HG02623 (cell line): ENCODE measurements around the gene FOXP2.

Source experiments
- ATAC-seq: cut with Tn5 transposase; IDR thresholded peaks from one replicate; pipeline ENCODE4 v1.9.1; 2021; ENCODE audit warnings: moderate library complexity; ENCODE audit not compliant: unreplicated experiment

The FOXP2 gene

DNA sequence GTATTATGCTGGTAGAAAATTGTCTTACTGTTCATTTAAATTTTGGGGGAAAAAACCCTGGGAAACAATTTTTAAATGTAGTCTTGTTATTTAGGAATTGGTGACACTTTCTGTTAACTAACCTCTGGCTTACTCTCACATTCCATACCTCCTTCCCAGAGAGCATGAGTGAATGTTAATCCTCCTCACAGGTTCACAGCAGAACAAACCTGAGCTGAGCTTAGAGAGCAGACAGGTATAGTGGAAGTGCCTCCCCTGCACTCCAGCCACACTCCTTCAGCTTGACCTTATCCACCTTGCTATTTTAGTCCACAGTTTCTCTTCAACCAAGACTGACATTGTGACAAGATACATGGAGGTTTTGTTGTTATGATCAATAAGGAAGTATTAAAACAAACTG is 235.9 kb downstream of the FOXP2 start:
- ATAC-seq: no peak

DNA sequence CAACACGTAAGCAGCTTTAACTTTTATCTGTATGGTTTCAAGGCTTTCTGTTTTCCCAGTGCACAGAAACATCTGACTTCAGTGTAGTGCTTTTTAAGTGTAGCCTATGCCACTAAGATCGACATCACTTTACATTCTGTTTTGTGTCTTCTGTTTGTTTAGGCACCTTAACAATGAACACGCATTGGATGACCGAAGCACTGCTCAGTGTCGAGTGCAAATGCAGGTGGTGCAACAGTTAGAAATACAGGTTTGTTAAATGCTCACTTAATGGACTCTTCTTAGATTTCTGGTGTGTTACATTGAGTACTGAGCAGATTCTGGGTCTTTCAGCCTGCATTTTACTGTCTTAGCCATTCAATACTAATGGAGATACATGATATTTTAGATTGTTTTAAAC is 237.4 kb downstream of the FOXP2 start:
- no peak for ATAC-seq

DNA sequence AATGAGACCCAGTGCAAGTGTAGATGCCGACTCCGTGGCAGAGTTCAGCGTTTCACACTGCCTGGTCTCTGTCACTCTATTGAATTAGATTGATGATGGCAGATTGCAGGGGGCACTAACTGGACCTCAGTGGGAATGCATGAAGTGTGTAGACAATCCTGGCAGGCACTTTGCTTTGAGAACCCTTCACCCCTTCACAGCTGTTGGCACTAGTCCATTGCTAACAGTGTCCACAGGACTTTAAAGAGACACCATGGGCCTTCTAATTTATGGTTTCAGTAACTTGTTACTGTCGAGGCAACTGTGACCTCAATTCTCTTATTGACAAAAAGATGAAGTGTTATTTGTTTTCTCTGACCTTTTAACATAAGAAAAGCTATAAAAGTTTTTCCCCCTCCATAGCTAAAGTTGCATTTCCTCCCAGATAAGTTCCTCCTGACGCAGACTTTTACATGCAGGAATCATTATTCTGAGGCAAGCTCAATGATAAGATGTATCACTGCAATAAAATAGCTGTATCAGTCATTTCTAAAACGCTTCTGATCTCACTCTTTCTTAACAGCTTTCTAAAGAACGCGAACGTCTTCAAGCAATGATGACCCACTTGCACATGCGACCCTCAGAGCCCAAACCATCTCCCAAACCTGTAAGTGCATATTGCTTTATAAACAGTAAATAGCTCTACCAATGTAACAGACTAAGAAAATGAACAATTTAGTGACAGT is 238.9 kb downstream of the FOXP2 start:
- no peak for ATAC-seq

DNA sequence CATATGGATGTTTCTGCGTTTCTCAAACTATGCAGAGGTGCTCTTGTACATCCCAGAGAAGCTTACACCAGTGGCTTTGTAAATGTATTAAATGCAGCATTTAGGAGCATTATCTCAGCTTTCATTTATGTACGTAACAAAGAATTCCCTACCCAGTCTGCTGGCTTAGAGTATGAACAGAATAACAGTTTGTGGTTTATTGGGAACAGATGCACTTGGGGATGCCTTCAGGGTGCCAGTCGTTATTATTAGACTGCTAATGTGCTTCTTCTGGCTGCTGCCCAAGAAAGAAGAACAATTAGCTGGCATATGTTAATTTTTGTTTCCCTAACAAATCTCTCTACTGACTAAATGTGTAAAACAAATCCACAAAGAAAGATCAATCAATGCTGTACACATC is 241.9 kb downstream of the FOXP2 start:
- no peak for ATAC-seq

DNA sequence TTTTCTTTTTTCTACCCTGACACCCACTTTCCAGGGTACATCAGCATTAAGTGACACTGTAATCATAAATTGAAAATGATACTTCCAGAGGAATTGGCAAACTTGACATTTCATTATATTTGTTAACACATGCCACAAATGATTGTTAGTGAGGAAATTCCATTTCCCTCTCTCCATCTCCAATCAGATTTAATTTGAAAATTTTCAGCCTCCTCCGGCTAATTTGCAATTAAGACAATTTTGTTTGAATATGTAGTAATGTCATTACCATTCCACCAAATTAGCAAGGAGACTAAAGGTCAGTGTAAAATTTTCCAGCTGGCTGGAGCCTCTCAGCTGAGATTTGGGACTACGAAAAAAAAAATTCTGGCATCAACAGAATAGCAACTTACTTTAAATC is 242.7 kb downstream of the FOXP2 start:
- ATAC-seq: no peak

DNA sequence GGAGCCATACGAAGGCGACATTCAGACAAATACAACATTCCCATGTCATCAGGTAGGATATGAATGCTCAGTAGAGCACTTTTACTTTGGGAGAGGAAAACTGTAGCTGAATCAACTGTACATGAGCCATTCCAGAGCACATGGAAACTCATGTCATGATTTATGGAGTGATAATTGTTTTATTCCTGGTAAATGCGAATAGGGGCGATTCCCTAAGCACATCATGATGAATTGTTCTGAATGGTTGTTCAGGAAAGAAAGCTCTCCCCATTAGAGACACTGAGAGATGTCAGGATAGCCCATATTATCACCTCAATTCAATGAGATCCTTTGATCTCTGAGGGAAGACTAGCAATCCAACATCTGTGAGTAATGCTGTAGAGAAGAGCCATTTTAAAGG is 243.6 kb downstream of the FOXP2 start:
- ATAC-seq: no peak

DNA sequence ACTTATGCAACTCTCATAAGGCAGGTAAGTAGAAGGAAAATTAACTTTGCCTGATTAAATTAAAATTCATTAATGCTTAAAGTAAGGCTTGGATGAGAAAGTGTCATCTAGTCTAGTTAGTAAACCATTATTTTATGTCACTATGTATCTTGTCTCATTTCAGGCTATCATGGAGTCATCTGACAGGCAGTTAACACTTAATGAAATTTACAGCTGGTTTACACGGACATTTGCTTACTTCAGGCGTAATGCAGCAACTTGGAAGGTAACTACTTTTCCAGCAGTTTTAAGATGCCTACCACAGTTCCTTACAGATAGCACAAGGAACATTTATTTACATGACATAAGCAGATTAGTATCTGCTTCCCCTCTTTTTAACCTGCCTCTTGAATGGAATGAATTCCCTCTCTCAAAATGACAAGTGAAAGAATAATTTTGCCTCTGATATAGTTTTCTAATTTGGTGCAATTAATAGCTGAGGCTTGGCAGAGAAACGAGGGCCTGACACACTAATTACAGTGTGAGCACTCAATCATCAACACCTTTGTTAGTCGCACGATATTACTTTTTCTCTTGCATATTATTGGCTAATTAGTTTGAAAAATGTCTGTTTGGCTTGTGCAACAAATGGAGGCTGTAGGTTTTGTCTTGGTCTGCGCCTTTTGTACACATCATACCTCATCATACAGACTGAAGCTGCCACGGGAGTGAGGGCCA is 245.0 kb downstream of the FOXP2 start:
- ATAC-seq: no peak

DNA sequence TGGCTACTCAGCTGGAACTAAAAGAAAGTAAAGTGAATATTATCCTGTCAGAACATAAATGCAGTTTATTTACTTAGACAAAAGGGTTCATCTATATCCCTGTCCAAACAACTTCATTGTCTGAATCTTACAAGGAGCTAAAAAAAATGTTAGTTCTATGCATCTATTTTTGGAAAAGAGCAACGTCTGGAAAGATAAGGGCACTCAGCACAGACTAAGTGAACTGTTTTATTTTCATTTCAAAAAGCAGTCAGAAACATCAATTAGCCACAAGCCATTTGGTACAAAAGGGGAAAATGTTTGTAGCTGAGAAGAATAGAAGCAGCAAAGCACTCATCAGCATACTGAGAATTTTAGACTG is 245.5 kb downstream of the FOXP2 start:
- no peak for ATAC-seq

DNA sequence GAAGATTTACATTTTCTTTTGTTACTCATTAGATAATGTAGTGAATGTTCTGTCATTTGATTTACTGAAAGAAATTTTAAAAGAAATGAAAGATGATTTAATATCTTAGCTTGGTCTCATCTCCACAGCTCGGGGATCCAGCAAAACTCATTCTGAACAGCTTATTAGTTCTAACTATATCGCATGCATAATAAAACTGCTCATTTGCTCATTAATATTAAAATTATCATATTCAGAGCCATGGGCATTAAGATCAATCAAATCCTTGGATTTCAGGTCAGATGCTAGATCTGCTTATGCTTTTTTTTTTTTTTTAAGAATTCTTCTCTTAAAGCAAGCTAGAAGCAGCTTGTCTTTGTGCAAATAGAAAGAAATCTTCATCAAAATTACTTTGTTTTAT is 246.1 kb downstream of the FOXP2 start:
- no peak for ATAC-seq

DNA sequence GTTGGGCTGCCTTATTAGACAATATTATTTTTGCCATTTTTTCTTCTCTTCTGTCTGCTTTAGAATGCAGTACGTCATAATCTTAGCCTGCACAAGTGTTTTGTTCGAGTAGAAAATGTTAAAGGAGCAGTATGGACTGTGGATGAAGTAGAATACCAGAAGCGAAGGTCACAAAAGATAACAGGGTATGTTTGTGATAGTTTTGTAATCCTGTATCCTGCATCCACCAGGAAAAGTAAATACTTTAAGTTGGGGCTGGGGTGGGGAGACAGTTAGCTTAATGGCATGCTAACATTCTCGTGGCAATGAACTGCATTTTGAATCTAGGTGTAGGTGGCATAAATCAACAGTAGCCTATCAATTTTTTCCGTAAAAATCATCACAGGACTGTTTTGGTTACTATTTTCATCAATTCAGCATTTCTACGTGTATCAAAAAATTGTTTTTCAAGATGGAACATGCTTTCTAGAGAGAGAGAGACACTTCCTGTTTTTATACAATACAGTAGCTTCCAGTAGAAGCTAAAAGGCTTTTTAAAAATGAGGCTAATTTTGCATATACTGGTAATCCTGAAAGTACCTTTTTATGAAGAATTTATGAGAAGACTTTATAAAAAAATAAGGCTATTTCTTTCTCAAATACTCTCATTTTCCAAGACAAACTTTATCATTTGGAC is 247.5 kb downstream of the FOXP2 start:
- no peak for ATAC-seq

DNA sequence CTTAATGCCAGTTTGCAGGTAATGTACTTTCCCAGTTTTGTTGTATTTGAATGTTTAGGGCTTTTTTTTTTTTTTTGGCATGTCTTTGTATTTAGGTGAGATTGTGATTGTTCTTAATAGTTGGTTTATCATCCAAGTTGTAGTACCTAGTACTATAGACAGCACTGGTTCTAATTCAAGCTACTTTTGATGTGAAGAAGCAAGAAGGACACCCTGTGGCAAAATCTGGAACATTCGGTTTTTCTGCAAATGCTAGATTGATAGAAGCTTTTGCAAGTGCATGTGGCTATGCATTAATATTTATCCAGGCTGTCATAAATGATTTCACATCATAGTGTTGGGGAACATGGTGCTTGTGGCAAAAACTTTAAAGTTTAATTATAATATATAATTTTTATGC is 248.9 kb downstream of the FOXP2 start:
- no peak for ATAC-seq

DNA sequence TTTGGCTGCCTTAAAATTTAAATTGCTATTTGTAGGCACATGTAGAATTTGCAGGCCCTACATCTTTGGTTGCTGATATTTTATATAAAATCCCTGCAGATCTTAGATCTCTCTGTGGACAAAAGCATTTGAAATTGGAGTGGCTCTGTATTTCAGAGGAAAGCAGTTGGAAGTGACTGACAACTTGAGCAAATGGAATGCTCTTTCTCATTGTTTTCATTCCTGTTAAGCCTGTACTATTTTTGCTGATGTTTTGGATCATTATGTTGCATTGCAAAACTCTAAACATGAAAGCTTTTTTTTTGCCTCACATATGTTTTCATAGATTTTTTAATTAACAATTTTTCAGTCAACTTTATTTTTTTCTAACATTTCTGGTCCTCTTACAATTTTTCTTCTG is 256.1 kb downstream of the FOXP2 start:
- ATAC-seq: no peak

DNA sequence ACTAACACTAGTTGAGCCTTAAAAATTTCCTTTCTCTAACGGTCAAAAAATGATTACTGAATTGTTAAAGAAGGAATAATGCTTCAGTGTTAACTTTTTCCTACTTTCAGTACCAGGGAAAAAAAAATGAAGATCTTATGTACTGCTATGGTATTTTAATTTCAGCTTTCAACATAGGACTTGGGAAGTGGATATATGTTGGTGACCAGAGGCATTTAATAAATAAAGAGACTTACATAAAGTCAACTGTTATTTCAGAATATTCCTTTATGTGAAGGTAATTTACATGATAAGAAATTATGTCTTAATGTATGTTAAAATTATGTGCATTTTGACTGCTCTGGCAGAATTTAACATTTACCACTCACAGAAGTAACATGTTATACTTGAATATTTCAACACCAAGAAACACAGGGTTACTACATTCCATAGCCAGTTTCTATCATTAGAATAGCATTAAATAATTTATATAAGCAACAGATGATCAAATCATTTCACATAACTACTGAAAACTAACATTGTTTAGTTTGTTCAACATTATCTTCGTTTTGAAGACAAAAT is 257.0 kb downstream of the FOXP2 start:
- no peak for ATAC-seq

DNA sequence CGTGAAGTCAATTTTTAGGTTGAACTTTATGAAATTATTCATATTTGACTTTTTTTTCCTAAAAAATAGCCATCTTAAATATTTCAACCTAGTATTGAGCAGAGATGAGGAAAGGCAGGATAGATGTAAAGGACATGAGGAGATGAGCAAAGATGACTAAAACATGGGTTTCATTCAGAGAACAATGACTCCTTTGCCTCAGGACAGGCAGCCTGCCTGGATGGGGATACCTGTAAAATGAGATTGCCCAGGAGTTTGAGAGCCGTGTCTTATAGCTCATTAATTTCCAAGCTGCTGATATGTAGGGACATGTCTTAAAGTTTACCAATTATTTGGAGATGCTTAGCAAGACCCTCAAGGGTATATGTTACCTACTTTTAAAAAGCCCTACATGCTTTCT is 263.5 kb downstream of the FOXP2 start:
- no peak for ATAC-seq

DNA sequence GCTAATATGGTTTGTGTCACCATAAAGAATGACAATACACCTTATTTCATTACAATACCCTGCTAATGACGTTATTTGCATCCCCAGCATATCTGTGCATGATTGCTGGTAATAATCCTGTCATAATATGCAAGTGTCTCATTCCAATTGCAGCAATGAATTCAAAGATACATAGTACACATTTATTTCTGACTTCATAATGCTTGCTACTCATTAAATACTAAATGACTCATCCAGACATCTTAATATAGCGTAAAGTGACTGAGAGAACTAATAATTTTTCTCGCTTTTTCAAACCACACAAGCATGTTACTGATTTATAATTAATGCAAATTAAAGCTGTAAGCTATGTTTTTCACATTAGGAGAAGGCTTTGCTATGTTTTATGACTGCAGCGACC is 272.6 kb downstream of the FOXP2 start:
- no peak for ATAC-seq

DNA sequence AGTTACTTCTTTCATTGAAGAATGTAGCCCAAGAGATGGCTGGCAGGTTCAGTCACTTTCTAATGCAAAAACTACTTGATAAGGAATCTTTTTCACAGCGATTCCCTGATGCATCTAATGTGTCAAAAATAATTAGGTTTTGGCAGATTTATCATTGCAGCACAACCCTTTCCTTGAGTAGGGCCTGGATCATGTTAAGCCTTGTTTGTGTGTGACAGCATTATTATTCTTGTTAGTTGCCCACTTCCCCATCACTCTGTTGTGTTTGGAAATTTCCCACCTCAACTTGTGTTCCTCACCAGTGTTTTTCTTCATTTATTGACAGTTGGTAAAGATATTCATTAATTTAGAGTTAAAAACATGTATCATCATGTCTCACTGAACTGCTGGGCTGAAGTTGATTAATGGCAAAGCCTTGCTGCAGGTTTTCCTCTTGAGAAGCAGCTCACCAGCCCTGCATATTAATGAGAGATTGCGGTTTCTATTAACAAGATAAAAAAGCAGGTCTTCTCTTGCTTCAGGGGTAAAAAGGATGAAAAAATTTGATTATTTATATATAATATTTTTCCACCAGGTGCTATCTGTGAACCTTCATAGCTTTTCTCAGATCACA is 273.9 kb downstream of the FOXP2 start:
- no peak for ATAC-seq

DNA sequence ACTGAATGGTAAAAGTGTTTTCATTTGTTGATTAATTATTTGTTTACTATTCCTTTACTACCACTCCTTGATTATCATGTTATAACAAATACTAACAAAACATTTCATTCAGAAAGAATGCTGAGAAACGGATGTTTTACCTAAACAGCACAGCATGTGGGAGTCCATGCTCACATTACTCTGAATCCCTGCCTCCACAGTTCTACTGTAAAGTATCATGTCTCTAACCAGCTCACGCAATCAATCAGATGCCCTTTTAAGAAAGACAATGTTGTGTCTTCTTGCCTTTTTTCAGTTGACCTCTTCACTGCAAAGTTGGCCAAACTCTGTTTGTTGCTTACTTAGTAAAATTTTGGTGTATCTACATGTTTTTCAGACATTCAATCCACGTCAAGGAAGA is 274.8 kb downstream of the FOXP2 start:
- ATAC-seq: no peak

DNA sequence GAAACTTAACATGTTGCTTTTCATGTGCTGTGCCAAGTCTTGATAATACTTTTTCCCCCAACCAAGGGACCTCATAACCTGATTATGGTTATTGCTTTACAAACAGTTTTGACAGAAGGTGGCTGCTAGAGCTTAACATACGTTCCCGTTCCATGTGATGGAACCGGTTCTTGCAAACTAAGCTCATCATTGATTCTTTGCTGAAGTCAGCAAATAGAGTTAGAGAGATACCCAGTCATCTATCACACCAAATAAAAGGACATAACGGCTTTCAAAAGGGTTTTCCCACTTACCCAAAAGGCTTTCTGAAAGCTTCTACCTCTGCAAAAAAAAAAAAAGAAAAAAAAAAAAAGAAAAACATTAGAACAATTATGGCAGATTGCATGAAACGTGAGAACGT is 277.0 kb downstream of the FOXP2 start:
- no peak for ATAC-seq

DNA sequence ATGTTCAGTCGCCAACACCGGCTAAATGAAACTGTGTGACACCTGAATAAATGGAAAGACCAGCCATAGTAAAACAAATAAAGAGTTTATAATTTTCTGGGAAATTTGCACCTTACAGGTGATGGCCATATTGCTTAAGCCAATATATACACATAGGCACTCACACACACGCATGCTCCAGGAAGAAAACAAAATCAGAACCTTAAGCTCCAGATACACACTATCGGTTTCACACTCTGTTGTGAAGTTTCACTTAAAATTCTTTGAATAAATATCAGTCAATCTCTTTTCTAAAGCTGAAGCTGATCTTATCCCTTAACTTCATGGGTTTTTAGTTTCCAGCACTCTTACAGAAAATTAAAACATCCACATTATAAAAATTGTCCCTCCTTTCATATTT is 280.6 kb downstream of the FOXP2 start:
- no peak for ATAC-seq

DNA sequence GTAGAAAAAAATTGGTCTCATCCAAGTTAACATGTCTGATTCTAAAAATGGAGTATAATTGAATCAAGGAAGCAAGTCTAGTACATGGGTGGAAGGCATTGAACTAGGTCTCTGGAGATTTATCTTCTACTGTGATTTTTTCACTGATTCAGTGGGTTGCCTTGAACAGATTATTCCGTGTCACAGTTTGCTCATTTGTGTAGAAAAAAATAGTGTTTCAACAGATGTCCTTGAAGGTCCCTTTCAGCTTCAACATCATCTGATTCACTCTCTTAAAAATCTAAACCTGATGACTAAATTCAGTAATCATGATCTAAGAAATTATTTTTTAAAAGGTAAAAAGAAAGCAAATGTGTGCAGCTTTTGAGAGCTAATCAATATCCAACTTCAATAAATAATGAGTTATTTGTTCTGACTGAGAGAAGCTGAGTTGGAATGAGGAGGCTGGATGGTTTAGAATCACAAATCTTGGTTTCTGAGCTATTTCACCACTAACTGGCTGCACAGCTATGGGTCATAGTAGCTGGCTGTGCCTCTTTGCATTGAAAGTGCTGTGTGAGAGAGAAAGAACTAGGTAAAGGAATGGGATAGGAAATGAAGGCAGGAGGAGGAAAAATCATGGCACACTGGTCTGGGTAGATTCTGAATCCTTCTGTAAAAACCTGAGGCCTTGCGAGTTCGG is 285.8 kb downstream of the FOXP2 start:
- no peak for ATAC-seq

DNA sequence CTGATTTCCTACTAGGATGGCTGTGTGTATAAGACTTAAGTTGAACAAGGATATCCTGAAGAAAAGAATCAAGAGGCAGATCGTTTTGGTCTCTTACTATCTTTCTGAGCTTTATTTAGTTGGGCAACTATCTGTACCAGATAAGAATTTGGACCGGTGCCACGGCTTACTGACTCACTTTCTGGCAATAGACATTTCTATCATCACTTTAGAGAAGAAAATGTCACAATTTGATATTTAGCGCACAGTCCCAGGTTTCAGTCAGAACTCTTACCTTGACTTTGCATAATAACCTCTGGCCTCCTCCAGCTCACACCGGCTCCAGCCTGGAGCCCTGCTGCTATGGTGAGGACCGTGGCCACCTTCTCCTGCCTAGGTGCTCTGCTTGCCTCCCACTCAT is 289.1 kb downstream of the FOXP2 start:
- no peak for ATAC-seq
